HepG2 (cell line): ENCODE measurements around the gene LBR.

Experiments
- CTCF ChIP-seq: sonication (generic); formaldehyde crosslinking; IDR thresholded peaks from 2 replicates; pipeline ENCODE4 v1.5.0; 2020; ENCODE audit warnings: mild to moderate bottlenecking, missing genetic modification reagents, moderate library complexity
- DRAP1 ChIP-seq: IDR thresholded peaks from 2 replicates; pipeline ENCODE4 v1.6.1; 2016; ENCODE audit warnings: missing genetic modification reagents, missing compliant biosample characterization
- EP300 ChIP-seq, 3 experiments: sonication (generic) in 1 of 3; formaldehyde crosslinking in 1 of 3; IDR thresholded peaks; 2 replicates each; pipeline versions ENCODE4 v1.5.1 to v1.6.1; 2011 to 2020; ENCODE audit warnings: low read depth in 2 of 3, low read length in 2 of 3, borderline replicate concordance in 1 of 3, improper control_type of control experiment in 1 of 3, mild to moderate bottlenecking in 1 of 3, missing genetic modification reagents in 1 of 3, moderate library complexity in 1 of 3
- EZH2 ChIP-seq: conservative IDR thresholded peaks from 2 replicates; pipeline ENCODE4 v1.6.1; 2012; ENCODE audit warnings: mild to moderate bottlenecking, low read depth, low read length, moderate library complexity
- JUND ChIP-seq: sonication (generic); formaldehyde crosslinking; IDR thresholded peaks from 2 replicates; pipeline ENCODE4 v1.8.0; 2022; ENCODE audit warnings: mild to moderate bottlenecking, missing genetic modification reagents
- POLR2A ChIP-seq, 2 experiments: IDR thresholded peaks; 2 replicates each; pipeline ENCODE4 v1.6.1; 2011; ENCODE audit warnings: low read depth in 2 of 2, low read length in 2 of 2, mild to moderate bottlenecking in 1 of 2, moderate library complexity in 1 of 2; ENCODE audit not compliant: insufficient read depth in 1 of 2
- RXRB ChIP-seq: IDR thresholded peaks from 2 replicates; pipeline ENCODE4 v1.6.1; 2016; ENCODE audit warnings: borderline replicate concordance, missing genetic modification reagents, missing compliant biosample characterization
- SMC3 ChIP-seq: IDR thresholded peaks from 2 replicates; pipeline ENCODE4 v1.6.1; 2011; ENCODE audit warnings: low read length, improper control_type of control experiment
- ZC3H13 ChIP-seq: sonication (generic); formaldehyde crosslinking; IDR thresholded peaks from 2 replicates; pipeline ENCODE4 v1.8.1; 2023; ENCODE audit warnings: mild to moderate bottlenecking, missing genetic modification reagents, moderate library complexity
- ZNF878 ChIP-seq: sonication (generic); formaldehyde crosslinking; IDR thresholded peaks from 2 replicates; pipeline ENCODE4 v1.8.1; 2023; ENCODE audit warnings: mild to moderate bottlenecking, missing genetic modification reagents, moderate library complexity
- TF ChIP-seq, protein P1 (sequence below): sonication (generic); formaldehyde crosslinking; IDR thresholded peaks from 2 replicates; pipeline ENCODE4 v1.5.0; 2020; ENCODE audit warnings: mild to moderate bottlenecking, missing genetic modification reagents

GRCh38 chr1:225462429-225462713, 34.5 kb upstream of the LBR start:
- TF ChIP-seq POLR2A (IDR thresholded peaks at IDR 0.05; ENCODE audit: insufficient read depth in 1 of 2, low read depth in 2 of 2, low read length in 2 of 2) (no peak), SMC3 (no peak), ZNF878 (CRISPR knock-in tag) (no peak), RXRB (no peak), EP300 (IDR thresholded peaks at IDR 0.05; ENCODE audit: low read depth in 2 of 2, low read length in 2 of 2) (no peak), EP300 (CRISPR knock-in tag; IDR thresholded peaks at IDR 0.05; ENCODE audit: borderline replicate concordance) (no peak), ZC3H13 (no peak), CTCF (CRISPR knock-in tag) (no peak), EZH2 (no peak), JUND (CRISPR knock-in tag) (no peak), DRAP1 (CRISPR knock-in tag) (no peak)
- TF ChIP-seq, protein P1, sequence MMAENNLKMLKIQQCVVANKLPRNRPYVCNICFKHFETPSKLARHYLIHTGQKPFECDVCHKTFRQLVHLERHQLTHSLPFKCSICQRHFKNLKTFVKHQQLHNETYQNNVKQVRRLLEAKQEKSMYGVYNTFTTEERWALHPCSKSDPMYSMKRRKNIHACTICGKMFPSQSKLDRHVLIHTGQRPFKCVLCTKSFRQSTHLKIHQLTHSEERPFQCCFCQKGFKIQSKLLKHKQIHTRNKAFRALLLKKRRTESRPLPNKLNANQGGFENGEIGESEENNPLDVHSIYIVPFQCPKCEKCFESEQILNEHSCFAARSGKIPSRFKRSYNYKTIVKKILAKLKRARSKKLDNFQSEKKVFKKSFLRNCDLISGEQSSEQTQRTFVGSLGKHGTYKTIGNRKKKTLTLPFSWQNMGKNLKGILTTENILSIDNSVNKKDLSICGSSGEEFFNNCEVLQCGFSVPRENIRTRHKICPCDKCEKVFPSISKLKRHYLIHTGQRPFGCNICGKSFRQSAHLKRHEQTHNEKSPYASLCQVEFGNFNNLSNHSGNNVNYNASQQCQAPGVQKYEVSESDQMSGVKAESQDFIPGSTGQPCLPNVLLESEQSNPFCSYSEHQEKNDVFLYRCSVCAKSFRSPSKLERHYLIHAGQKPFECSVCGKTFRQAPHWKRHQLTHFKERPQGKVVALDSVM (CRISPR knock-in tag), result no peak
